ENCODE data around the gene CHRNB2. TPM values are rescaled to one million over a fixed set of nuclear protein-coding genes. Genes with fewer than 3 reads are reported as not detected.

CHRNB2 gene
- total RNA-seq, 1 experiment from 2014 or later: 1.8 TPM

DNA sequence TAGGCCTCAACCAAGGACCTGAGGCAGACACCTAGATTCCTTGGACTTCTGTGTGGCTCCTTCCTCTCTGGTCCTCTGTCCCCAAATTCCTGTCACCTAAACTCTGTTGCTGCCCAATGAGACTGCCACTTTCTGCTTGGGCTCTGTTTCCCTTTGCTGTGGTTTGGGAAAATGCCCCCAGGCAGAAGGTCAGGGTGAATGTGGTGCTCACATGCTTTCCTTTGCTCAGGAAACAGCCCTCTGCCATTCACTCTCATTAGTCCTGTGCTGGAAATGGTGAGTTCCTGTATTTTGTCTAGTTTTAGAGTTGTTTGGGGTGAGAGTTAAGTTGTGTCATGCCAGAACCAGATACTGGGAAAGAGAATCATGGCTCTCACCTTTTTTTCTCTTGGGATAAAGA lies 42.7 kb upstream of the CHRNB2 start:
- Mint-ChIP-seq H3K36me3 (ENCODE audit: insufficient read depth in 1 of 3, low read depth in 3 of 3) (no peaks in the 10 kb centered on the region), H3K4me1 (no peaks in the 10 kb centered on the region), H3K27ac (no peak overlapping the region), H3K9me3 (no peaks in the 10 kb centered on the region), H3K27me3 (ENCODE audit: low read depth) (peaks cover 9% of the 10 kb centered on the region), H3K4me3 (no peak overlapping the region)
- Histone ChIP-seq H3K4ac (ENCODE audit: low read depth, low read length) (no peak overlapping the region), H4K8ac (replicated peaks; ENCODE audit: insufficient read length, low read depth, low read length) (no peak overlapping the region), H3K23ac (ENCODE audit: insufficient read length, low read depth, low read length) (no peak overlapping the region), H3K23me2 (ENCODE audit: insufficient read length, low read depth, low read length, poor library complexity, severe bottlenecking) (no peaks in the 10 kb centered on the region), H3K9ac (ENCODE audit: extremely low read depth, insufficient read length, low read length) (no peak overlapping the region), H3K27me3 (ENCODE audit: insufficient read depth, low read length) (no peaks in the 10 kb centered on the region), H2BK20ac (ENCODE audit: low read depth, low read length, poor library complexity, severe bottlenecking) (no peak overlapping the region), H2BK5ac (ENCODE audit: insufficient read length, low read length) (no peak overlapping the region), H3K4me1 (ENCODE audit: insufficient read depth, low read length) (no peaks in the 10 kb centered on the region), H2BK120ac (ENCODE audit: low read depth, low read length, poor library complexity, severe bottlenecking) (no peak overlapping the region), H2AFZ (ENCODE audit: low read length) (no peak overlapping the region), H3K56ac (ENCODE audit: insufficient read length, low read depth, low read length) (no peak overlapping the region), H3K27ac (ENCODE audit: insufficient read length, low read depth, low read length) (no peak overlapping the region), H2BK15ac (ENCODE audit: low read depth, low read length) (no peak overlapping the region), H4K20me1 (ENCODE audit: control insufficient read depth, insufficient read depth, insufficient read length) (no peaks in the 10 kb centered on the region), H3K18ac (ENCODE audit: insufficient read length, low read depth, low read length) (no peak overlapping the region), H2AK5ac (ENCODE audit: insufficient read length, low read length) (no peak overlapping the region), H3K79me1 (ENCODE audit: insufficient read depth, low read depth, low read length, poor library complexity, severe bottlenecking) (no peaks in the 10 kb centered on the region), H3T11ph (ENCODE audit: low read length) (no peak overlapping the region), H3K4me2 (ENCODE audit: insufficient read depth, insufficient read length, low read length) (no peak overlapping the region), H3K79me2 (ENCODE audit: insufficient read depth, low read length) (no peaks in the 10 kb centered on the region), H3K14ac (ENCODE audit: insufficient read depth, low read length) (no peak overlapping the region), H3K9me3 (ENCODE audit: control insufficient read depth, low read depth, low read length) (no peaks in the 10 kb centered on the region), H2BK12ac (ENCODE audit: insufficient read length, low read depth, low read length) (no peak overlapping the region), H4K5ac (ENCODE audit: insufficient read length, low read depth, low read length) (no peak overlapping the region), H4K91ac (ENCODE audit: insufficient read length, low read depth, low read length) (no peak overlapping the region)
- no peak for DNase-seq
- TF ChIP-seq, protein P1, sequence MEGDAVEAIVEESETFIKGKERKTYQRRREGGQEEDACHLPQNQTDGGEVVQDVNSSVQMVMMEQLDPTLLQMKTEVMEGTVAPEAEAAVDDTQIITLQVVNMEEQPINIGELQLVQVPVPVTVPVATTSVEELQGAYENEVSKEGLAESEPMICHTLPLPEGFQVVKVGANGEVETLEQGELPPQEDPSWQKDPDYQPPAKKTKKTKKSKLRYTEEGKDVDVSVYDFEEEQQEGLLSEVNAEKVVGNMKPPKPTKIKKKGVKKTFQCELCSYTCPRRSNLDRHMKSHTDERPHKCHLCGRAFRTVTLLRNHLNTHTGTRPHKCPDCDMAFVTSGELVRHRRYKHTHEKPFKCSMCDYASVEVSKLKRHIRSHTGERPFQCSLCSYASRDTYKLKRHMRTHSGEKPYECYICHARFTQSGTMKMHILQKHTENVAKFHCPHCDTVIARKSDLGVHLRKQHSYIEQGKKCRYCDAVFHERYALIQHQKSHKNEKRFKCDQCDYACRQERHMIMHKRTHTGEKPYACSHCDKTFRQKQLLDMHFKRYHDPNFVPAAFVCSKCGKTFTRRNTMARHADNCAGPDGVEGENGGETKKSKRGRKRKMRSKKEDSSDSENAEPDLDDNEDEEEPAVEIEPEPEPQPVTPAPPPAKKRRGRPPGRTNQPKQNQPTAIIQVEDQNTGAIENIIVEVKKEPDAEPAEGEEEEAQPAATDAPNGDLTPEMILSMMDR (conservative IDR thresholded peaks at IDR 0.05): no peak
